ENCODE results near the gene CGREF1. TPM values are rescaled to one million over a fixed set of nuclear protein-coding genes. Genes with fewer than 3 reads are reported as not detected.

Gene CGREF1
- total and polyA plus RNA-seq, 2 donors (not counting 1 experiment from before 2014, with no cell fraction given) = not detected

DNA sequence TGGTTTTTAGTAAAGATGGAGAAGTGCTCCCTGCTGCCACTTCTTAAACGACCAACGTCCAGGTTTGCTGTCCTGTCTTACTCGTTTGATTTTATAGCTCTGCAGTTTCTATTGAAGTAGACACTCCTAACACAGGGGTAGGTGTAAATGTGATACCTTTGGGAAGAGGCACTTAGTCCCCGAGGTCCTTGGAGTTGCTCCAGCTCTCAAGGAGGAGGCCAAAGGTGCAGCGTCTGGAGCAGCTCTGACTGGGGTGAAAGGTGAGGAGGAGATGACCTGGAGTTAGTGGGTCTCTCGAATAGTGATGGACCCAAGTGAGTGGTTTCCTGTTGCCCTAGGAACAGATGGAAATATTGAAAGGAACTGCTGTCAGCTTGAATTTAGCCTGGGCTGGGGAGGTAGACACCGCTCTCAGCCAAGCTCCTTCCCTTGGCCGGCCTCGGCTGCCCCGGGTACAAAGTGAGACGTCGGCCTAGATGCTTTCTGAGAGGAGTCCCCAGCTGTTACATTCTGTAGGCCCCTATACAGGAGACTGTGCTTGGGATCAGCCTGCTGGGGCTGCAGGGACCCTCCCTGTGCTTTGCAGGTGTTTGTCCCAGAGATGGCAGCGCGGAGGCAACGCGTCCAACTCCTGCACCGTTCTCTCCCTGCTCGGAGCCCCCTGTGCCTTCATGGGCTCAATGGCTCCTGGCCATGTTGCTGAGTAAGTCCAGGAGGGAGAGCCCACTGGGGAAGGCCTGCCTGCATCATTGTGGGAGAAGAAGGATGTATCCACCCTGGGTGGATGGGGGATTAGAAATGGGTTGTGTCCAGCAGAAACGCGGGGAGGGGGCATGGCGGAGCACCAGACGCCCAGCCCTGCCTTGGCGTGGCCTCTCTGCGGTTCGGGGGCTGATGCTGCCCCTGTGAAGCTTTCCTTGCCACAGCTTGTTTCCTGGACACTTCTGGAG, 26.9 kb downstream of the CGREF1 start:
- no peak overlapping the region for H3K9ac ChIP-seq (ENCODE audit: low read length)
- intact Hi-C loops (cut with micrococcal nuclease) = no loop called here
- H3K79me2 ChIP-seq (ENCODE audit: control insufficient read depth, insufficient read depth, low read length) = peaks cover 3% of the 10 kb centered on the region

More for the DNA sequence above, 26.9 kb downstream of the CGREF1 start:
- Histone ChIP-seq H3K36me3 (replicated peaks in 1 of 2; ENCODE audit: control extremely low read depth in 1 of 2, control insufficient read depth in 1 of 2, extremely low read depth in 1 of 2, insufficient read depth in 2 of 2, low read length in 1 of 2) (no peaks in the 10 kb centered on the region), H2AFZ (ENCODE audit: insufficient read depth, low read depth, low read length, poor library complexity, severe bottlenecking) (no peak overlapping the region), H3K27ac (ENCODE audit: low read length in 2 of 2) (no peak overlapping the region), H3K27me3 (replicated peaks in 1 of 4; ENCODE audit: control extremely low read depth in 1 of 4, control insufficient read depth in 3 of 4, insufficient read depth in 4 of 4, low read length in 3 of 4) (no peaks in the 10 kb centered on the region), H3K4me2 (replicated peaks; ENCODE audit: low read depth, low read length, poor library complexity, severe bottlenecking) (no peak overlapping the region), H3K9me3 (ENCODE audit: control extremely low read depth in 1 of 3, control insufficient read depth in 2 of 3, insufficient read depth in 1 of 3, low read length in 2 of 3) (no peaks in the 10 kb centered on the region), H3K4me3 (ENCODE audit: control extremely low read depth in 1 of 5, extremely low read depth in 1 of 5, insufficient read depth in 1 of 5, low read depth in 2 of 5, low read length in 4 of 5) (no peak overlapping the region), H4K20me1 (ENCODE audit: control insufficient read depth, insufficient read depth, low read length, poor library complexity, severe bottlenecking) (no peaks in the 10 kb centered on the region), H3K4me1 (ENCODE audit: control insufficient read depth in 2 of 2, insufficient read depth in 2 of 2, low read length in 2 of 2) (peaks cover 9 to 13% of the 10 kb centered on the region in 2 donors)
- Mint-ChIP-seq H3K27me3 (no peaks in the 10 kb centered on the region), H3K4me3 (no peak overlapping the region), H3K27ac (no peak overlapping the region), H3K9me3 (ENCODE audit: insufficient read depth) (no peaks in the 10 kb centered on the region), H3K4me1 (peaks cover 19% of the 10 kb centered on the region)
- ATAC-seq (ENCODE audit: low read depth) (no peak), DNase-seq (no peak)
- TF ChIP-seq EZH2 (IDR thresholded peaks at IDR 0.05; ENCODE audit: borderline replicate concordance, insufficient read depth, low read depth, low read length, poor library complexity, severe bottlenecking) = no peak
- TF ChIP-seq, protein P1, sequence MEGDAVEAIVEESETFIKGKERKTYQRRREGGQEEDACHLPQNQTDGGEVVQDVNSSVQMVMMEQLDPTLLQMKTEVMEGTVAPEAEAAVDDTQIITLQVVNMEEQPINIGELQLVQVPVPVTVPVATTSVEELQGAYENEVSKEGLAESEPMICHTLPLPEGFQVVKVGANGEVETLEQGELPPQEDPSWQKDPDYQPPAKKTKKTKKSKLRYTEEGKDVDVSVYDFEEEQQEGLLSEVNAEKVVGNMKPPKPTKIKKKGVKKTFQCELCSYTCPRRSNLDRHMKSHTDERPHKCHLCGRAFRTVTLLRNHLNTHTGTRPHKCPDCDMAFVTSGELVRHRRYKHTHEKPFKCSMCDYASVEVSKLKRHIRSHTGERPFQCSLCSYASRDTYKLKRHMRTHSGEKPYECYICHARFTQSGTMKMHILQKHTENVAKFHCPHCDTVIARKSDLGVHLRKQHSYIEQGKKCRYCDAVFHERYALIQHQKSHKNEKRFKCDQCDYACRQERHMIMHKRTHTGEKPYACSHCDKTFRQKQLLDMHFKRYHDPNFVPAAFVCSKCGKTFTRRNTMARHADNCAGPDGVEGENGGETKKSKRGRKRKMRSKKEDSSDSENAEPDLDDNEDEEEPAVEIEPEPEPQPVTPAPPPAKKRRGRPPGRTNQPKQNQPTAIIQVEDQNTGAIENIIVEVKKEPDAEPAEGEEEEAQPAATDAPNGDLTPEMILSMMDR (IDR thresholded peaks at IDR 0.05) = no peak
- WGBS (ENCODE audit: insufficient coverage) = 86% methylated on average over 18 of the region's 25 CpGs
- CTCF ChIA-PET = interaction anchor here (1.5 kb wide), 1 partner anchor 10 kb away, joined by 4 read pairs; no protein-coding TSS in a partner anchor
- POLR2A ChIA-PET = no interaction called here
